ENCODE data around the gene VIM. TPM values are rescaled to one million over a fixed set of nuclear protein-coding genes. Genes with fewer than 3 reads are reported as not detected.
A peak's percentile ranks its signal among the peaks of the same experiment; 100 is the strongest.

VIM gene
- total and polyA plus RNA-seq, 4 donors: 2,428 to 5,947 (median 4,537) TPM

DNA sequence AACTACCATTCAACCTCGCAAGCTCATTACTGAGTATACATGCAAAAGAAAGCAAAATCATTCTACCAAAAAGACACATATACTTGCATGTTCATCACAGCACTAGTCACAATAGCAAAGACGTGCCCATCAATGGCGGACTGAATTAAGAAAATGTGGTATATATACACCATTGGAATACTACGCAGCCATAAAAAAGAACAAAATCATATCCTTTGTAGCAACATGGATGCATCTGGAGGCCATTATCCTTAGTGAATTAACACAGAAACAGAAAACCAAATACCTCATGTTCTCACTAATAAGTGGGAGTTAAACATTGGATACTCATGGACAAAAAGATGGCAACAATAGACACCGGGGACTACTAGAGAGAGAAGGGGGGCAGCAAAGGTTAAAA is 33.0 kb upstream of the VIM start:
- H3K4me1 ChIP-seq (ENCODE audit: control insufficient read depth in 1 of 2, insufficient read depth in 2 of 2, low read length in 2 of 2): peaks cover 2 to 6% of the 10 kb centered on the region in 2 donors
- no peaks in the 10 kb centered on the region for H3K27me3 ChIP-seq (ENCODE audit: control insufficient read depth in 1 of 2, insufficient read depth in 2 of 2, low read length in 1 of 2)
- no peak overlapping the region for H3K27ac ChIP-seq (ENCODE audit: low read depth in 1 of 2, low read length in 2 of 2)
- intact Hi-C loops (cut with DNase I): no loop called here
- H3K4me3 ChIP-seq (ENCODE audit: low read length in 2 of 2): no peak overlapping the region
- ATAC-seq (ENCODE audit: low FRiP score): no peak
- DNase-seq: no peak
- peaks cover 0 to 2% of the 10 kb centered on the region in 2 donors for H3K36me3 ChIP-seq (ENCODE audit: control insufficient read depth in 1 of 2, insufficient read depth in 2 of 2, low read length in 1 of 2)
- H3K9me3 ChIP-seq (ENCODE audit: control insufficient read depth, low read length): no peaks in the 10 kb centered on the region
- 78 to 79% methylated on average over 5 of the region's 5 CpGs for WGBS, 2 donors

DNA sequence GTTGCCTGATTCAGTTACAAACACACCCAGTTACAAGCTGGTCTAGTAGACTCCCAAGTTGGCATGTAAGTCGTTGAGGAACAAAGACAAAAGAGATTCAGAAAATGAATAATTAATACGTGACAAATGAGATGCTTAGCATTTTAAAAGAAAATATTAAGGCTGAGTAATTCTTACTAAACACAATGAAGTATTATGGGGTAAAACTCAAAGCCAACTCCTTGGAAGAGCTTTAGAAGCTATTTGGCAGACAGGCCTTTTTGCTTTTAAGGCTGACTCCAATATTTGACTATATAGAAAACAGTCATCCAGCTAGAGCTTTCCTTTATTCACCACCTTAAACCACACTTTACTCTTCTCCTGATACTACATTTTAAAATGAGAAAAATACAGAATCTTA is 32.0 kb upstream of the VIM start:
- H3K4me3 ChIP-seq (ENCODE audit: low read length in 2 of 2): no peak overlapping the region
- intact Hi-C loops (cut with DNase I): no loop called here
- no peak for DNase-seq
- 5 to 6% methylated on average over 2 of the region's 2 CpGs for WGBS, 2 donors
- no peak for ATAC-seq (ENCODE audit: low FRiP score)
- H3K27ac ChIP-seq (ENCODE audit: low read depth in 1 of 2, low read length in 2 of 2): peak overlapping the region in 1 of 2 donors; percentile 76
- no peaks in the 10 kb centered on the region for H3K27me3 ChIP-seq (ENCODE audit: control insufficient read depth in 1 of 2, insufficient read depth in 2 of 2, low read length in 1 of 2)
- peaks cover 0 to 6% of the 10 kb centered on the region in 2 donors for H3K4me1 ChIP-seq (ENCODE audit: control insufficient read depth in 1 of 2, insufficient read depth in 2 of 2, low read length in 2 of 2)
- H3K9me3 ChIP-seq (ENCODE audit: control insufficient read depth, low read length): no peaks in the 10 kb centered on the region
- H3K36me3 ChIP-seq (ENCODE audit: control insufficient read depth in 1 of 2, insufficient read depth in 2 of 2, low read length in 1 of 2): peaks cover 0 to 2% of the 10 kb centered on the region in 2 donors

DNA sequence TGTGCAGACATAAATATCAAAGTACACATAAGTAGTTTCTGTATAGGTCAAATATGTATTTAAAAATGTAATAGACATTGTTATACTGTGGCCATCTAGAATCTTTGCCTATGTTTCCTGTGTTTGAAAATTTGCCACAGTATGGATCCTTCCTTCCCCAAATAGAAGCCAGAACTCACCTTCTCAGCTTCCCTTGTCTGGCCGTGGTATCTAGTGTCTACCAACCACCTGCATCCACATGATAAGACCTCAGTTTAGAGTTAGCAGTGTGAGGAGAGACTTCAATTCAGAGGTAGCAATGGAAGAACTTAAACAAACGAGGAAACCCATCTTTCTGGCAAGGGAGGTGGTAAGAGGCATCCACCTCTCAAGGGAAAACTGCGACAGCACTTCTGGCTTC is 31.5 kb upstream of the VIM start:
- ATAC-seq (ENCODE audit: low FRiP score): no peak
- peak overlapping the region; percentile 76 to 92 for H3K27ac ChIP-seq (ENCODE audit: low read depth in 1 of 2, low read length in 2 of 2)
- H3K27me3 ChIP-seq (ENCODE audit: control insufficient read depth in 1 of 2, insufficient read depth in 2 of 2, low read length in 1 of 2): no peaks in the 10 kb centered on the region
- no peak overlapping the region for H3K4me3 ChIP-seq (ENCODE audit: low read length in 2 of 2)
- 49 to 59% methylated on average over 3 of the region's 3 CpGs for WGBS, 2 donors
- peaks cover 0 to 6% of the 10 kb centered on the region in 2 donors for H3K4me1 ChIP-seq (ENCODE audit: control insufficient read depth in 1 of 2, insufficient read depth in 2 of 2, low read length in 2 of 2)
- H3K36me3 ChIP-seq (ENCODE audit: control insufficient read depth in 1 of 2, insufficient read depth in 2 of 2, low read length in 1 of 2): peaks cover 0 to 2% of the 10 kb centered on the region in 2 donors
- intact Hi-C loops (cut with DNase I): no loop called here
- no peak for DNase-seq
- H3K9me3 ChIP-seq (ENCODE audit: control insufficient read depth, low read length): no peaks in the 10 kb centered on the region

DNA sequence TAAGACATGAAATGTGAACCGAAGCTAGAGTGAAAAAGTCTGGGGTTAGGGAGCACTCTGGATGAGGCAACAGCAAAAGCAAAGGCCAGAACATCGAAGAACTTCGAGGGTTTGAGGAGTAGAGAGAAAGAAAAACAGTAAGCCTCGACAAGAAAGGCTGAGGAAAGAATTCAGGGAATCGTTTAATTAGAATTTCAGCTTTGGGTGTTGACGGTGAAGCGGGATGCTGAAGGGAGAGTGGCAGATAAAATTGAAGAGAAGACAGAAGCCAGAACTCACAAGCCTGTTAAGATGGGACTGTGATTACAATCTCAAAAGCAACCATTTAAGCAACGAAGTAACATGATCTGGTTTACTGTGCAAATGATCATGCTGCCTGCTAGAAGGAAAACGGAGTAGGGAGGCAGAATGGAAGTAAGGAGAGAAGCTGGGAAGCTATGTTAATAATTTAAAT is 28.7 kb upstream of the VIM start:
- Histone ChIP-seq H3K27ac (ENCODE audit: low read depth in 1 of 2, low read length in 2 of 2) (peak overlapping the region; percentile 92 to 96), H3K9me3 (ENCODE audit: control insufficient read depth, low read length) (no peaks in the 10 kb centered on the region), H3K27me3 (ENCODE audit: control insufficient read depth in 1 of 2, insufficient read depth in 2 of 2, low read length in 1 of 2) (no peaks in the 10 kb centered on the region), H3K4me1 (ENCODE audit: control insufficient read depth in 1 of 2, insufficient read depth in 2 of 2, low read length in 2 of 2) (peaks cover 0 to 6% of the 10 kb centered on the region in 2 donors), H3K36me3 (ENCODE audit: control insufficient read depth in 1 of 2, insufficient read depth in 2 of 2, low read length in 1 of 2) (peaks cover 0 to 2% of the 10 kb centered on the region in 2 donors), H3K4me3 (ENCODE audit: low read length in 2 of 2) (peak overlapping the region; percentile 24 to 84)
- WGBS, 2 donors: 5 to 6% methylated on average over 9 of the region's 9 CpGs
- no peak for ATAC-seq (ENCODE audit: low FRiP score)
- DNase-seq: no peak
- intact Hi-C loops (cut with DNase I): no loop called here

DNA sequence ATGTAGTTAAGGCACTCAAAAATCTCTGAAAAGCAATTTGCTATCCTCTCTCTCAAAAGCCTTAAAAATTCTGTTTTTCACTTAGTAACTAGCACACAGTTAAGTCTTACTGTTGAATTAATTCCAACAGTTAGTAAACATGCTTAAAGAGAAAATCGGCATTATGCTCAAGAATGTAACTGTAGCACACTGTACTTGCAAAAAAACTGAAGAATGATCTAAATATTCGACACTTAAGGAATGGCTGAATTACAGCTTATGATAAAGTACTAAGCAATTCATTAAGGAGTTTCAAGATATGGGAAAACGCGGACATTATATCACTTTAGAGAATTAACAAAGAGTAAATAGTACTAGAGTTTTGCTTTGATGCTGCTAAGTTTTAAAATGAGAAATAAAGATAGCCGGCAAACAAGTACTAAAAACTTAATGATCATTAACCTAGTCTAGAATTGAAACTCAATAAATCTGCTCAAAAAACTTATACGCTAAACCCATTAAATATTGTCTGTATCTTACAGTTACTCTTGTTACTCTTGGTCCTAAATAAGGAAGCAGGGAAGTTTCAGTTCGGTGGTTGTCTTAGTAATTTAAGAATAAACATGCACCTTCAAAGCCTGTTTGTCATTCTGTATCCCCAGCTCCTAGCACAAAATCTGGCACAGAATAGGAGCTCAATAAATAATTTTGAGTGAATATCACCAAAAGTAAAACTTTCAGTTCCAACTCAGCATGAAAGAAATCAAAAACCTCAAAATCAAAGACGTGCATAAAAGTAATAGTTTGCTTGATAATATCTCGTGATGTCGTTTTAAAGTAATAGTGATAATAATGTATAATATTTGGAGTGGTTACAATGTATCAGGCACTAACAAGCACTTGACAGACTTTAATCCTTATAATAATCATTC is 27.8 kb upstream of the VIM start:
- H3K9me3 ChIP-seq (ENCODE audit: control insufficient read depth, low read length): no peaks in the 10 kb centered on the region
- H3K27me3 ChIP-seq (ENCODE audit: control insufficient read depth in 1 of 2, insufficient read depth in 2 of 2, low read length in 1 of 2): no peaks in the 10 kb centered on the region
- no peak for DNase-seq
- WGBS, 2 donors: 1 to 3% methylated on average over 10 of the region's 10 CpGs
- peak overlapping the region; percentile 96 to 97 for H3K27ac ChIP-seq (ENCODE audit: low read depth in 1 of 2, low read length in 2 of 2)
- peaks cover 0 to 6% of the 10 kb centered on the region in 2 donors for H3K4me1 ChIP-seq (ENCODE audit: control insufficient read depth in 1 of 2, insufficient read depth in 2 of 2, low read length in 2 of 2)
- no peak for ATAC-seq (ENCODE audit: low FRiP score)
- intact Hi-C loops (cut with DNase I): loop anchor here (2.0 to 5.0 kb wide), 2 partner anchors 29 to 42 kb away; partner anchors contain the start of gene VIM (in 1 of the 2)
- H3K36me3 ChIP-seq (ENCODE audit: control insufficient read depth in 1 of 2, insufficient read depth in 2 of 2, low read length in 1 of 2): peaks cover 0 to 2% of the 10 kb centered on the region in 2 donors
- H3K4me3 ChIP-seq (ENCODE audit: low read length in 2 of 2): peak overlapping the region; percentile 28 to 84

DNA sequence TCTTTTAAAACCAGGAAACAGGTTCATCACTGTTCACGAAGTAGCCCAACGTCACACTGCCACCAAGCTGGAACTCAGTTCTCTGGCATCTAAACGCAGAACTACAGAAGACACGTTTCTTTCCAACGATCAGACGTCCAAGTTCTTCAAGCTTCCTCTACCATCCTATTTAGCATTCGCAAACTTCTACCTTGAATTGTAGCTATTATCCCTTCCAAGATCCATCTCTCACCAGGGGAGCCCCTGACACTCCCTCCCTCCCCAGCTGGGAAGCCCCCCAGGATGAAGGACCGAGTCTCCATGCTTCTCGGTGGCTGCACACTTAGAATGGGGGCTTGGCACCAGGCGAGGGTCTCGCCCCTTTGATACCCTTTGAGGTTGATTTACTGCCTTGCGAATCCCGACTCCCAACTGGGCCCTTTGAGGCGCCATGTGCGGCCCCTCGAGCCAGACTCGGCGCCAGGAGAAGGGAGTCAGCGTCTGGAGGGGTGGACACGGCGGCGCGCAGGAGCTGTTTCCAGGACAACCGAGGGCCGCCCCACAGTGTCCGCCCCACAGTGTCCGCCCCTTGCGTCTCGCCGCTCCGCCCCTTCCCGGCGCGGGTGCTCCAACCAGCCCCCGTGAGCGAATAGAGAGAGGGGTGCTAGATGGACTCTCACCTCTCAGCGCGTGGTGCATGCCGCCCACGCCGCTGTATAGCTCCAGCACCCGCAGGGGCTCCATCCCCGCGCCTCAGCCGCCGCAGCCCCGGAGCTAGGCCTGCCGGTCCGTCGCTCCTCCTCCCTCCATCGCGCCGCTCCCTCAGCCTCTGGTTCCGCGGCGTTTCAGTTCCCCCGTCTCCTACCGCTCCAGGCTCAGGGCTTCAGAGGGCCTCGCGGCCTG is 26.9 kb upstream of the VIM start, which contains the start of gene TRDMT1:
TSS of gene TRDMT1 (minus strand) at position 761 of the 882 bp plus-strand sequence. CDS start at position 723, 38 bp downstream.
- DNase-seq (peak; percentile 93 to 96), ATAC-seq (ENCODE audit: low FRiP score) (peak; percentile 100)
- WGBS, 2 donors: 0% methylated on average over 54 to 60 of the region's 60 CpGs
- Histone ChIP-seq H3K27ac (ENCODE audit: low read depth in 1 of 2, low read length in 2 of 2) (peak within 1 kb of the TSS; percentile 78 to 97), H3K9me3 (ENCODE audit: control insufficient read depth, low read length) (no peaks in the 10 kb centered on the region), H3K27me3 (ENCODE audit: control insufficient read depth in 1 of 2, insufficient read depth in 2 of 2, low read length in 1 of 2) (no peaks in the 10 kb centered on the region), H3K4me3 (ENCODE audit: low read length in 2 of 2) (peak within 1 kb of the TSS; percentile 45 to 84), H3K4me1 (ENCODE audit: control insufficient read depth in 1 of 2, insufficient read depth in 2 of 2, low read length in 2 of 2) (peaks cover 0 to 6% of the 10 kb centered on the region in 2 donors), H3K36me3 (ENCODE audit: control insufficient read depth in 1 of 2, insufficient read depth in 2 of 2, low read length in 1 of 2) (peaks cover 0 to 2% of the 10 kb centered on the region in 2 donors)
- intact Hi-C loops (cut with DNase I): loop anchor here (2.0 to 5.0 kb wide), 2 partner anchors 28 to 41 kb away; partner anchors contain the start of gene VIM (in 1 of the 2)

DNA sequence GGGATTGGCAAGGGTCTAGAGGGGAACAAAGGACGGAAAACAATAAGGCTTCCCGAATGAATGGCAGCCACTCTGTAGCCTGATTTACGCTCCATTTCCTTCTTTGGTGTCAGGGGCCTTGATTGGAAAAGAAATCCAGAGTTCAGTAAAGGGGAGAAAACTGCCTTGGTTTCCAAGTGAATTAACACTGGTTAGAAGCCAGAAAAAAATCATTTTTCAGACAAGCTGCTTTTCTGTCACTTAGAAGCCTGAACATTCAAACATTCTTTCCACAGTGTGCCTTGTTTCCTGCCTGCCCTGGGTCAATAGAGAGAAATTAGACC is 26.3 kb upstream of the VIM start:
- Histone ChIP-seq H3K36me3 (ENCODE audit: control insufficient read depth in 1 of 2, insufficient read depth in 2 of 2, low read length in 1 of 2) (peaks cover 0 to under 1% of the 10 kb centered on the region in 2 donors), H3K4me1 (ENCODE audit: control insufficient read depth in 1 of 2, insufficient read depth in 2 of 2, low read length in 2 of 2) (peaks cover 0 to 4% of the 10 kb centered on the region in 2 donors), H3K4me3 (ENCODE audit: low read length in 2 of 2) (no peak overlapping the region), H3K27ac (ENCODE audit: low read depth in 1 of 2, low read length in 2 of 2) (peak overlapping the region; percentile 71 to 82), H3K27me3 (ENCODE audit: control insufficient read depth in 1 of 2, insufficient read depth in 2 of 2, low read length in 1 of 2) (no peaks in the 10 kb centered on the region), H3K9me3 (ENCODE audit: control insufficient read depth, low read length) (no peaks in the 10 kb centered on the region)
- intact Hi-C loops (cut with DNase I): loop anchor here (2.0 to 5.0 kb wide), 2 partner anchors 27 to 41 kb away; partner anchors contain the start of gene VIM (in 1 of the 2)
- ATAC-seq (ENCODE audit: low FRiP score): no peak
- WGBS, 2 donors: 5 to 9% methylated on average over 3 of the region's 3 CpGs
- DNase-seq: no peak

DNA sequence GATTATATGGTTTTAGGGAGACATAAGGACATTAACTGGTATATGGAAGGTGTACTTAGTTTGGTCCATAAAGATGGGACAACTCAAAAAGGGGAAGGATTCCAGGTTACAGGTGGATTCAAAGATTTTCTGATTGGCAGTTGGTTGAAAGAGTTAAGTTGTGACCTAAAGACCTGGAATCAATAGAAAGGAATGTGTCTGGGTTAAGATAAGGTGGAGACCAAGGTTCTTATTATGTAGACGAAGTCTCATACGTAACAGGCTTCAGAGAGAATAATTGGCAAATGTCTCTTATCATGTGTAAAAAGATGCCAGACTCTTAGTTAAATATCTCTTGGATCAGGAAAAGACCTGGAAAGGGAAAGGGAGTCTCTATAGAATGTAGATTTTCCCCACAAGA is 25.5 kb upstream of the VIM start:
- Histone ChIP-seq H3K4me1 (ENCODE audit: control insufficient read depth in 1 of 2, insufficient read depth in 2 of 2, low read length in 2 of 2) (peaks cover 0 to 3% of the 10 kb centered on the region in 2 donors), H3K9me3 (ENCODE audit: control insufficient read depth, low read length) (no peaks in the 10 kb centered on the region), H3K27ac (ENCODE audit: low read depth in 1 of 2, low read length in 2 of 2) (peak overlapping the region; percentile 71 to 82), H3K27me3 (ENCODE audit: control insufficient read depth in 1 of 2, insufficient read depth in 2 of 2, low read length in 1 of 2) (no peaks in the 10 kb centered on the region), H3K4me3 (ENCODE audit: low read length in 2 of 2) (no peak overlapping the region), H3K36me3 (ENCODE audit: control insufficient read depth in 1 of 2, insufficient read depth in 2 of 2, low read length in 1 of 2) (no peaks in the 10 kb centered on the region)
- intact Hi-C loops (cut with DNase I): loop anchor here in 1 of 2 donors (5.0 kb wide), 1 partner anchor 40 kb away; no protein-coding TSS in a partner anchor
- WGBS, 2 donors: 86% methylated on average over 2 of the region's 2 CpGs
- ATAC-seq (ENCODE audit: low FRiP score) (no peak), DNase-seq (no peak)

Data from aorta (tissue), 5 donors.